Psoas muscle (tissue), 8 donors: ENCODE data around the gene UCHL3. TPM values are rescaled to one million over a fixed set of nuclear protein-coding genes. Genes with fewer than 3 reads are reported as not detected.

Experiments used
- ATAC-seq, 4 donors: fragments of 200-7000 bp; cut with Tn5 transposase; one replicate each; pipeline ENCODE4 v1.9.1; 2020; ENCODE audit warnings: moderate library complexity in 3 of 4, mild to moderate bottlenecking in 2 of 4
- DNase-seq, 2 donors: peaks; one replicate each; pipeline ENCODE4 v3.0.0-alpha.2; 2020
- H3K27ac ChIP-seq: fragments of 200-600 bp; one replicate; pipeline ENCODE4 v1.8.0; 2022
- H3K27me3 ChIP-seq, 3 donors: fragments of 200-600 bp in 1 of 3; one replicate each; pipeline versions ENCODE4 v1.6.1 to v1.8.0; 2013 to 2022; ENCODE audit warnings: low read length in 2 of 3, mild to moderate bottlenecking in 2 of 3, moderate library complexity in 1 of 3; ENCODE audit not compliant: insufficient read depth in 3 of 3
- H3K36me3 ChIP-seq, 2 donors: fragments of 200-600 bp in 1 of 2; one replicate each; pipeline versions ENCODE4 v1.6.1 to v1.8.0; 2013 to 2022; ENCODE audit warnings: low read depth in 1 of 2, mild to moderate bottlenecking in 1 of 2, moderate library complexity in 1 of 2; ENCODE audit not compliant: insufficient read depth in 1 of 2
- H3K4me1 ChIP-seq: fragments of 200-600 bp; one replicate; pipeline ENCODE4 v1.8.0; 2022
- H3K4me3 ChIP-seq: fragments of 200-600 bp; one replicate; pipeline ENCODE4 v1.8.0; 2022; ENCODE audit warnings: mild to moderate bottlenecking
- H3K9me3 ChIP-seq: fragments of 200-600 bp; one replicate; pipeline ENCODE4 v1.8.0; 2022
- WGBS, 3 donors: extraction: QIAGEN DNeasy Blood & Tissue Kit; methylation state at CpG; one replicate each; pipeline versions ENCODE4 v1.1.6 to v1.1.7; 2013; 5-methylcytosine and 5-hydroxymethylcytosine counted together
- intact Hi-C, 2 donors: fragments of 100-400 bp; cut with DNase I; formaldehyde crosslinking; loops; one replicate each; pipeline versions ENCODE4 v1.11.0 to v1.14.2; 2022
- polyA plus RNA-seq, 3 donors: library from polyadenylated mRNA; stranded (reverse); fragments of 200-250 nt; gene quantifications; one replicate each; pipeline ENCODE4 v1.2.3, GENCODE V29; 2013
- total RNA-seq, 4 donors: library from RNA; stranded (reverse); fragmentation: NEBNext Ultra II Directional in 2 of 4; extraction: Animal tissue kit (Norgen Biotek cat#: 25700) in 2 of 4; gene quantifications; one replicate each; pipeline versions ENCODE4 v1.2.1 to v1.2.4, GENCODE V29; 2021 to 2023
- TF ChIP-seq, protein P1 (sequence below): fragments of 200-600 bp; IDR thresholded peaks from one replicate; pipeline ENCODE4 v1.8.0; 2022; ENCODE audit warnings: antibody characterized with exemption
- donor health status: healthy with polysubstance abuse.
- donor health status: DM: no; HTN: no; CAD: no; lungs with moderate emphysema.
- donor health status: Bipolar disorder and iron deficiency.
- donor health status: healthy.
- donor health status: DM: yes; HTN: yes; CAD: no.
- donor health status: DM: no; HTN: no; CAD: no.
- donor health status: DM: no; HTN: no; CAD: no.
- donor health status: DM: yes; HTN: yes; CAD: no.

UCHL3 gene
- total and polyA plus RNA-seq, 7 donors: 33.8 to 96.5 (median 52.3) TPM

DNA sequence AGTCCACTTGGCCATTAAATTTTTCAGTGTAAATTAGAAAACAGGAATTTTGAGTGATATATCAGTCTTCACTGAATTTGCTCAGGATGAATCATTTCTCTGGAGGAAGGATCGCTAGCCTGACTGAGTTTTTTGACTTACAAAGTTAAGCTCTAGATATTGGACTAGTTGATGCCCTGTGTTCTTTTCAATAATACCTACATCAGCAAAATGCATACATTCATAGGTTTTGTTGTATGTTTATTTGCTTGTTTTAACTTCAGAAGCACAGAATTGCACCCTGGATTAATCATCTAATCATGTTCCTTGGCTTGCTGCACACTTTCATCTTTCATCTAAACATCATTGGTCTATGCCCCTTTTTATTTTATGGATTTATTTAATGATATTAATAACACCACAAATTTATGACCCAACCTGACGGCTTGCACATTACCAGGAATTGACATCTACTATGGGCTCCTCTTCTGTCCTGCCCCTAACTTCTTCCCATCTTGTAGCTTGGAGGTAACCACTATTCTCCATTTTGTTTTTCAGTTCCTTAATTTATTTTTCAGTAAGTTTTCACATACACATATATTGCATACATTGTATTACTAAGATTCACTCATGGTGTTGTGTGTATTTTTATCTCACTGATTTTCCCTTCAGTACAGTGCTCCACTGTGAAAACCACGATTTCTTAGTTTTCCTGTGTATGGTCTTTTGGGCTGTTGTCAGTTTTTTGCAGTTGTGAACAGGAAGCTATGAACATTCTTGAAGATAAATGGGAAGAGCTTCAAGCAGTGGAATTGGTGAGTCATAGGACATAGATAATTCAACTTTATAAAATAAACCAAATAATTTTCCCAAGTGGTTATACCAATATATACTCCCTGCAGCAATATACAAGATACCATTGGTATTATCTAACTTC lies 35.3 kb upstream of the UCHL3 start:
- H3K9me3 ChIP-seq: no peaks in the 10 kb centered on the region
- H3K4me3 ChIP-seq: no peak overlapping the region
- intact Hi-C loops: no loop called here
- ATAC-seq (no peak), DNase-seq (no peak)
- 86 to 87% (median 87%) methylated on average over 3 of the region's 3 CpGs for WGBS, 3 donors
- no peaks in the 10 kb centered on the region for H3K27me3 ChIP-seq
- TF ChIP-seq, protein P1, sequence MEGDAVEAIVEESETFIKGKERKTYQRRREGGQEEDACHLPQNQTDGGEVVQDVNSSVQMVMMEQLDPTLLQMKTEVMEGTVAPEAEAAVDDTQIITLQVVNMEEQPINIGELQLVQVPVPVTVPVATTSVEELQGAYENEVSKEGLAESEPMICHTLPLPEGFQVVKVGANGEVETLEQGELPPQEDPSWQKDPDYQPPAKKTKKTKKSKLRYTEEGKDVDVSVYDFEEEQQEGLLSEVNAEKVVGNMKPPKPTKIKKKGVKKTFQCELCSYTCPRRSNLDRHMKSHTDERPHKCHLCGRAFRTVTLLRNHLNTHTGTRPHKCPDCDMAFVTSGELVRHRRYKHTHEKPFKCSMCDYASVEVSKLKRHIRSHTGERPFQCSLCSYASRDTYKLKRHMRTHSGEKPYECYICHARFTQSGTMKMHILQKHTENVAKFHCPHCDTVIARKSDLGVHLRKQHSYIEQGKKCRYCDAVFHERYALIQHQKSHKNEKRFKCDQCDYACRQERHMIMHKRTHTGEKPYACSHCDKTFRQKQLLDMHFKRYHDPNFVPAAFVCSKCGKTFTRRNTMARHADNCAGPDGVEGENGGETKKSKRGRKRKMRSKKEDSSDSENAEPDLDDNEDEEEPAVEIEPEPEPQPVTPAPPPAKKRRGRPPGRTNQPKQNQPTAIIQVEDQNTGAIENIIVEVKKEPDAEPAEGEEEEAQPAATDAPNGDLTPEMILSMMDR: no peak
- H3K27ac ChIP-seq: no peak overlapping the region
- no peaks in the 10 kb centered on the region for H3K4me1 ChIP-seq
- no peaks in the 10 kb centered on the region for H3K36me3 ChIP-seq

DNA sequence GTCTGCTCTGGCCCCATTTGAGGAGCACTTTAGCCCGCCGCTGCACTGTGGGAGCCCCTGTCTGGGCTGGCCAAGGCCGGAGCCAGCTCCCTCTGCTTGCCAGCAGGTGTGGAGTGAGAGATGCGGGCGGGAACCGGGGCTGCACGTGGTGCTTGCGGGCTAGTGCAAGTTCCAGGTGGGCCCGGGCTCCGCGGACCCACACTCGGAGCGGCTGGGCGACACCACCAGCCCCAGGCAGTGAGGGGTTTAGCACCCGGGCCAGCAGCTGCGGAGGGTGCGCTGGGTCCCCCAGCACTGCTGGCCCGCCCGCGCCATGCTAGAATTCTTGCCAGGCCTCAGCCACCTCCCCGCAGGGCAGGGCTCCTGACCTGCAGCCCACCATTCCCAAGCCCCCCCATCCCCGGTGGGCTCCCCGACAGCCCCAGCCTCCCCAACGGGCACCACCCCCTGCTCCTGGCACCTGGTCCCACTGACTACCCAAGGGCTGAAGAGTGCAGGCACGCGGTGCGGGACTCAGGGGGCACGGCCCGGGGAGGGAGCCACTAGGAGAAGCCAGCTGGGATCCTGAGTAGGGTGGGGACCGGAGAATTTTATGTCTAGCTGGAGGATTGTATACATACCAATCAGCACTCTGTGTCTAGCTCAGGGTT lies 31.0 kb upstream of the UCHL3 start:
- no peaks in the 10 kb centered on the region for H3K27me3 ChIP-seq
- WGBS, 3 donors: 96 to 97% (median 97%) methylated on average over 26 to 30 of the region's 30 CpGs
- DNase-seq: no peak
- no peaks in the 10 kb centered on the region for H3K36me3 ChIP-seq
- intact Hi-C loops: no loop called here
- no peaks in the 10 kb centered on the region for H3K4me1 ChIP-seq
- TF ChIP-seq, protein P1: no peak
- no peak overlapping the region for H3K4me3 ChIP-seq
- no peak overlapping the region for H3K27ac ChIP-seq
- H3K9me3 ChIP-seq: no peaks in the 10 kb centered on the region
- no peak for ATAC-seq

DNA sequence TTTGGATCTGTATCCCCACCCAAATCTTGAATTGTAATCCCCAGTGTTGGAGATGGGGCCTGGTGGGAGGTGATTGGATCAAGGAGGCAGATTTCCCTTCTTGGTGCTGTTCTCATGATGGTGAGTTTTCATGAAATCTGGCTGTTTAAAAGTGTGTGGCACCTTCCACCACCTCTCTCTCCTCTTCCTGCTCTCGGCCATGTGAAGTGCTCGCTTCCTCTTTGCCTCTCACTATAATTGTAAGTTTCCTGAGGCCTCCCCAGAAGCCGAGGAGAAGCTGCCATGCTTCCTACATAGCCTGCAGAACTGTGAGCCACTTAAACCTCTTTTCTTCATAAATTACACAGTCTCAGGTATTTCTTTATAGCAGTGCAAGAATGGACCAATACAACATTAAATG lies 27.6 kb upstream of the UCHL3 start:
- Histone ChIP-seq H3K9me3 (no peaks in the 10 kb centered on the region), H3K4me1 (no peaks in the 10 kb centered on the region), H3K27me3 (no peaks in the 10 kb centered on the region), H3K4me3 (no peak overlapping the region), H3K27ac (no peak overlapping the region), H3K36me3 (peaks cover 0 to 12% of the 10 kb centered on the region in 2 donors)
- no peak for DNase-seq
- WGBS, 3 donors: 80 to 91% (median 89%) methylated on average over 3 of the region's 3 CpGs
- ATAC-seq: no peak
- TF ChIP-seq, protein P1: no peak
- intact Hi-C loops: no loop called here

DNA sequence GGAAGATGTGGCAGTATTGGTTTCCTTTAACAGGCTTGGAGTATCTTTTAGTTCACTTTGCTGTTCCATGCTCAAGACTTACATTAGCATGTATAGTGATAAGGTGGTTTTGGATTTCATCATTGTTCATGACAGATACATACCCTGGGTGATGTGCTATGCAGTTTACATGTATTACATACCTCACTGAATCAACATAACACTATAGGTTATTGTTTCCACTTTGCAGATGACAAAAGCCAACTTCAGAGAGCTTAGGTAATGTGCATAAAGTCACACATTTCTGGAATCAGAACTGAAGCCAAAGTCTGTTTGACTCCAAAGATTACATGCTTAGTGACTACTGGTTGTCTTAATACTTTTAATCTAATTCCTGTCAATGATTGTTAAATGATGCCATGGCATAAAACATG lies 19.0 kb upstream of the UCHL3 start:
- no peaks in the 10 kb centered on the region for H3K9me3 ChIP-seq
- intact Hi-C loops: no loop called here
- TF ChIP-seq, protein P1: no peak
- no peak for ATAC-seq
- H3K4me1 ChIP-seq: no peaks in the 10 kb centered on the region
- H3K27me3 ChIP-seq: no peaks in the 10 kb centered on the region
- H3K36me3 ChIP-seq: peaks cover 3 to 35% of the 10 kb centered on the region in 2 donors
- H3K27ac ChIP-seq: no peak overlapping the region
- no peak overlapping the region for H3K4me3 ChIP-seq
- no peak for DNase-seq
